Endothelial cell of umbilical vein (primary cell): Measurements from ENCODE around the gene REM2. TPM values are rescaled to one million over a fixed set of nuclear protein-coding genes. Genes with fewer than 3 reads are reported as not detected.
"Not testable (repeated sequence)": the region's sequence is repeated elsewhere in the genome, so short reads cannot be mapped to it uniquely, and the experiment has no call there.

ENCODE experiments used
- BruUV-seq: library from RNA; stranded (reverse); fragments of 400-500 nt; replicated peaks from 2 replicates; lab custom pipeline; 2021; lab: Mats Ljungman, UMichigan
- CTCF ChIA-PET: fragments of 300-600, 350-600 bp; sonication (Branson Sonifier 250); formaldehyde crosslinking; loops from one replicate; lab custom pipeline; 2021; ENCODE audit warnings: antibody characterized with exemption, inconsistent platforms; lab: Charles Lee
- POLR2A ChIA-PET: fragments of 300-600, 350-600 bp; sonication (Branson Sonifier 250); formaldehyde crosslinking; loops from one replicate; lab custom pipeline; 2021; ENCODE audit warnings: antibody characterized with exemption, inconsistent platforms; lab: Charles Lee
- DNase-seq: peaks from one replicate; pipeline ENCODE4 v3.0.0-alpha.2; 2011; ENCODE audit warnings: low read depth, low spot score
- FAIRE-seq: peaks from 2 replicates; lab custom pipeline; 2011; peaks lifted over from hg19 to GRCh38; lab: Jason Lieb, UNC
- H2AFZ ChIP-seq: 2 replicates; pipeline ENCODE4 v1.6.0; 2012; ENCODE audit warnings: low read depth, low read length, control low read depth, inconsistent platforms
- H3K27ac ChIP-seq: 2 replicates; pipeline ENCODE4 v1.5.1; 2011; ENCODE audit warnings: low read depth, mild to moderate bottlenecking, control low read depth, low read length, moderate library complexity; ENCODE audit not compliant: insufficient read depth
- H3K27me3 ChIP-seq, 2 experiments: 2 replicates each; pipeline versions ENCODE4 v1.6.0 to v1.6.1; 2011; ENCODE audit warnings: low read length in 2 of 2, mixed read lengths in 1 of 2; ENCODE audit not compliant: control insufficient read depth in 2 of 2, insufficient read depth in 2 of 2
- H3K36me3 ChIP-seq, 2 experiments: 2 replicates in 1 of 2; 3 replicates in 1 of 2; pipeline ENCODE4 v1.5.1; 2011; ENCODE audit warnings: low read length in 2 of 2, mild to moderate bottlenecking in 1 of 2, moderate library complexity in 1 of 2; ENCODE audit not compliant: control insufficient read depth in 2 of 2, insufficient read depth in 2 of 2; ENCODE audit errors: extremely low read depth in 1 of 2
- H3K4me1 ChIP-seq: 3 replicates; pipeline ENCODE4 v1.5.1; 2011; ENCODE audit warnings: mild to moderate bottlenecking, low read length; ENCODE audit not compliant: control insufficient read depth, insufficient read depth; ENCODE audit errors: extremely low read depth
- H3K4me2 ChIP-seq: 2 replicates; pipeline ENCODE4 v1.6.1; 2011; ENCODE audit warnings: low read length, control low read depth, mixed read lengths; ENCODE audit not compliant: insufficient read depth
- H3K4me3 ChIP-seq, 3 experiments: fragments of 200-600 bp in 1 of 3; sonication (generic), shearing (Covaris generic) in 1 of 3; replicated peaks in 1 of 3; 2 replicates each; pipeline ENCODE4 v1.5.1; 2011 to 2016; ENCODE audit warnings: control low read depth in 3 of 3, low read length in 3 of 3, mild to moderate bottlenecking in 2 of 3, inconsistent platforms in 1 of 3, low read depth in 1 of 3, moderate library complexity in 1 of 3; ENCODE audit not compliant: insufficient read depth in 1 of 3
- H3K79me2 ChIP-seq: 2 replicates; pipeline ENCODE4 v1.6.0; 2012; ENCODE audit warnings: low read length, inconsistent platforms; ENCODE audit not compliant: control insufficient read depth, insufficient read depth
- H3K9ac ChIP-seq: replicated peaks from 2 replicates; pipeline ENCODE3; 2011; ENCODE audit warnings: low read length, control low read depth; ENCODE audit not compliant: insufficient read depth; ENCODE audit errors: extremely low read depth
- H3K9me1 ChIP-seq: replicated peaks from 3 replicates; pipeline ENCODE4 v1.6.0; 2011; ENCODE audit warnings: mild to moderate bottlenecking, low read length; ENCODE audit not compliant: control insufficient read depth, insufficient read depth; ENCODE audit errors: extremely low read depth
- H3K9me3 ChIP-seq: replicated peaks from 2 replicates; pipeline ENCODE4 v1.5.1; 2012; ENCODE audit warnings: low read length, inconsistent platforms; ENCODE audit not compliant: control insufficient read depth, insufficient read depth
- H4K20me1 ChIP-seq: replicated peaks from 2 replicates; pipeline ENCODE3; 2011; ENCODE audit warnings: mild to moderate bottlenecking, low read length; ENCODE audit not compliant: control insufficient read depth, insufficient read depth; ENCODE audit errors: extremely low read depth
- CTCF ChIP-seq, 2 donors: IDR thresholded peaks; 1 replicate in 1 of 2; 2 replicates in 1 of 2; pipeline ENCODE4 v1.5.1; 2011; ENCODE audit warnings: low read length in 2 of 2, mild to moderate bottlenecking in 2 of 2, moderate library complexity in 2 of 2, control low read depth in 1 of 2, inconsistent platforms in 1 of 2, low read depth in 1 of 2; ENCODE audit not compliant: insufficient read depth in 1 of 2; ENCODE audit errors: extremely low read depth in 1 of 2
- EZH2 ChIP-seq: IDR thresholded peaks from 2 replicates; pipeline ENCODE4 v1.6.1; 2012; ENCODE audit warnings: borderline replicate concordance, low read depth, mild to moderate bottlenecking, moderate library complexity, low read length, inconsistent platforms; ENCODE audit not compliant: severe bottlenecking
- FOS ChIP-seq: IDR thresholded peaks from 2 replicates; pipeline ENCODE4 v1.6.1; 2011; ENCODE audit warnings: mild to moderate bottlenecking, low read length, moderate library complexity, borderline replicate concordance; ENCODE audit not compliant: insufficient read depth
- GATA2 ChIP-seq: IDR thresholded peaks from 2 replicates; pipeline ENCODE4 v1.7.0; 2011; ENCODE audit warnings: low read depth, mild to moderate bottlenecking, moderate library complexity, mixed read lengths, low read length; ENCODE audit not compliant: insufficient read length, insufficient read depth
- JUN ChIP-seq: IDR thresholded peaks from 2 replicates; pipeline ENCODE4 v1.6.1; 2011; ENCODE audit warnings: borderline replicate concordance, low read depth; ENCODE audit not compliant: insufficient read length, insufficient read depth
- MAX ChIP-seq: IDR thresholded peaks from 2 replicates; pipeline ENCODE4 v1.6.1; 2011; ENCODE audit not compliant: insufficient read depth, insufficient read length
- MYC ChIP-seq: IDR thresholded peaks from one replicate; pipeline ENCODE4 v1.6.1; 2011; ENCODE audit warnings: mild to moderate bottlenecking, low read depth, low read length
- POLR2A ChIP-seq: IDR thresholded peaks from 2 replicates; pipeline ENCODE4 v1.6.1; 2012; ENCODE audit warnings: low read depth, mild to moderate bottlenecking, control low read depth, low read length
- POLR2AphosphoS5 ChIP-seq: IDR thresholded peaks from 2 replicates; pipeline ENCODE4 v1.6.1; 2012; ENCODE audit warnings: low read depth, mild to moderate bottlenecking, control low read depth, low read length, moderate library complexity; ENCODE audit not compliant: insufficient read depth
- dilution Hi-C: fragments of 300-500 bp; cut with MboI; formaldehyde crosslinking; loops from one replicate; pipeline ENCODE4 v1.15.0; 2019; ENCODE audit warnings: low sequenced_read_pairs; ENCODE audit not compliant: extremely low pct_ligation_motif_present
- intact Hi-C: fragments of 100-400 bp; cut with micrococcal nuclease; formaldehyde crosslinking; loops from one replicate; pipeline ENCODE4 v1.10.0; 2022
- polyA plus RNA-seq, 4 experiments: library from polyadenylated mRNA; depleted of rRNA in 3 of 4; stranded (reverse) in 3 of 4; unstranded in 1 of 4; fragments of >200 nt; gene quantifications; 2 replicates each; pipeline versions ENCODE4 v1.2.1 to v1.2.3, GENCODE V29; 2011 to 2012; ENCODE audit warnings: missing spikeins in 1 of 4
- total RNA-seq: library from RNA; stranded (reverse); gene quantifications from 2 replicates; pipeline ENCODE4 v1.2.3, GENCODE V29; 2021

Gene REM2
- total and polyA plus RNA-seq, 2 donors (not counting 3 experiments of a cell fraction or from before 2014, with no cell fraction given), result 0.33 TPM; not detected in 1

GRCh38 chr14:22910916-22911315 lies 27.9 kb downstream of the REM2 start:
- FAIRE-seq (no peak), DNase-seq (no peak)
- Histone ChIP-seq H4K20me1 (no peaks in the 10 kb centered on the region), H3K79me2 (peaks cover 25% of the 10 kb centered on the region), H3K27me3 (no peaks in the 10 kb centered on the region), H3K9me3 (no peaks in the 10 kb centered on the region), H3K36me3 (peaks cover 7 to 15% of the 10 kb centered on the region in 2 experiments), H3K4me1 (no peaks in the 10 kb centered on the region), H2AFZ (no peak overlapping the region), H3K4me2 (no peak overlapping the region), H3K4me3 (no peak overlapping the region), H3K27ac (no peak overlapping the region), H3K9me1 (no peaks in the 10 kb centered on the region), H3K9ac (no peak overlapping the region)
- TF ChIP-seq MAX (no peak), POLR2A (no peak), GATA2 (no peak), EZH2 (no peak), MYC (no peak), POLR2AphosphoS5 (no peak), FOS (no peak), JUN (no peak), CTCF (IDR thresholded peaks at IDR 0.05; ENCODE audit: extremely low read depth in 1 of 2, insufficient read depth in 1 of 2, low read depth in 1 of 2, low read length in 2 of 2) (no peak)
- ChIA-PET POLR2A (no interaction called here), CTCF (interaction anchor here (0.6 kb wide), 1 partner anchor 198 kb away, joined by 3 read pairs; no protein-coding TSS in a partner anchor)
- dilution Hi-C loops, result no loop called here
- intact Hi-C loops, result no loop called here
- BruUV-seq, result no TSS peak

DNA sequence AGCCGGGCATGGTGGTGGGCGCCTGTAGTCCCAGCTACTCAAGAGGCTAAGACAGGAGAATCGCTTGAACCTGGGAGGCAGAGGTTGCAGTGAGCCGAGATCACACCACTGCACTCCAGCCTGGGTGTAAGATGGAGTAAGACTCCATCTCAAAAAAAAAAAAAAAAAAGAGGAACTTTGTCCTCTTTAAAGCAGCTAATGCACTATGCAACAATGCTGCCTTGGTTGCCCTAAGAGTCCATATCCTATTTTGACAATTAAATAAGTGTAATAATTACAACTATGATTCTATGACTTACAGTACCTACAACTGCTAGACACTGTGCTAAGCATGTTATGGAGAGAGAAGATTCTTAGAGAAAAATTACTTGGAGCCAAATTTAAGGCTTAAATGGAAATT lies 31.8 kb downstream of the REM2 start:
- peaks cover 42% of the 10 kb centered on the region for H3K79me2 ChIP-seq
- H3K4me3 ChIP-seq, H4K20me1 ChIP-seq, dilution Hi-C loops, FAIRE-seq, H3K9me1 ChIP-seq, H3K9ac ChIP-seq, H3K4me1 ChIP-seq, H3K27me3 ChIP-seq, H3K9me3 ChIP-seq, DNase-seq, H3K4me2 ChIP-seq, H3K36me3 ChIP-seq, H3K27ac ChIP-seq, BruUV-seq, H2AFZ ChIP-seq: not testable (repeated sequence)
- POLR2A ChIA-PET, result interaction anchor here (0.6 to 0.7 kb wide), 2 partner anchors 15 to 23 kb away, joined by 3 to 4 read pairs; no protein-coding TSS in a partner anchor
- CTCF ChIA-PET, result interaction anchor here (1.1 kb wide), 1 partner anchor 13 kb away, joined by 3 read pairs; no protein-coding TSS in a partner anchor
- intact Hi-C loops, result loop anchor here (5.0 kb wide), 1 partner anchor 358 kb away; no protein-coding TSS in a partner anchor
